Upper lobe of left lung (tissue), 4 donors: ENCODE results near the gene BCOR.

Source experiments
- CTCF ChIP-seq, 6 experiments: fragments of 450-650 bp in 4 of 6; fragments of 200-600 bp in 2 of 6; sonication (generic) in 2 of 6; IDR thresholded peaks; one replicate each; pipeline ENCODE4 v1.5.1; 2016 to 2019; ENCODE audit warnings: antibody characterized with exemption in 6 of 6
- POLR2A ChIP-seq, 4 donors: fragments of 450-650 bp; IDR thresholded peaks; one replicate each; pipeline ENCODE4 v1.5.1; 2016 to 2017; ENCODE audit warnings: antibody characterized with exemption in 4 of 4, mild to moderate bottlenecking in 2 of 4

GRCh38 chrX:40093586-40093985, 4.2 kb downstream of the BCOR start:
- no peak for TF ChIP-seq CTCF (IDR thresholded peaks at IDR 0.05)
- TF ChIP-seq POLR2A (IDR thresholded peaks at IDR 0.05): no peak
